CD4-positive, alpha-beta memory T cell (primary cell): Measurements from ENCODE around the gene ARID3A. TPM values are rescaled to one million over a fixed set of nuclear protein-coding genes. Genes with fewer than 3 reads are reported as not detected.

Source experiments
- CTCF ChIA-PET: fragments of 350-600 bp; sonication (Branson Sonifier 250); formaldehyde crosslinking; loops from one replicate; lab custom pipeline; 2021; ENCODE audit warnings: inconsistent platforms; ENCODE audit not compliant: partially characterized antibody; lab: Charles Lee
- POLR2A ChIA-PET: fragments of 350-600 bp; sonication (Branson Sonifier 250); formaldehyde crosslinking; loops from one replicate; lab custom pipeline; 2021; ENCODE audit not compliant: partially characterized antibody; lab: Charles Lee
- DNase-seq, 5 donors: peaks; one replicate each; pipeline versions ENCODE4 v3.0.0 to v3.0.0-alpha.2; 2020 to 2022; ENCODE audit warnings: mixed read lengths in 1 of 5
- H3K27ac ChIP-seq: one replicate; pipeline ENCODE4 v1.7.0; 2013; ENCODE audit warnings: low read depth, low read length
- H3K27me3 ChIP-seq: 2 replicates; pipeline ENCODE4 v1.7.0; 2013; ENCODE audit warnings: mild to moderate bottlenecking, low read length, moderate library complexity; ENCODE audit not compliant: insufficient read depth
- H3K36me3 ChIP-seq: 2 replicates; pipeline ENCODE4 v1.7.0; 2013; ENCODE audit warnings: mild to moderate bottlenecking, low read length, moderate library complexity; ENCODE audit not compliant: insufficient read depth
- H3K4me1 ChIP-seq: 2 replicates; pipeline ENCODE4 v1.7.0; 2013; ENCODE audit warnings: mild to moderate bottlenecking, low read length, moderate library complexity; ENCODE audit not compliant: insufficient read depth
- H3K4me3 ChIP-seq, 2 donors: one replicate each; pipeline ENCODE4 v1.7.0; 2013; ENCODE audit warnings: low read length in 2 of 2, mild to moderate bottlenecking in 1 of 2
- H3K9me3 ChIP-seq, 2 donors: one replicate each; pipeline ENCODE4 v1.7.0; 2013; ENCODE audit warnings: low read length in 2 of 2, control low read depth in 1 of 2; ENCODE audit not compliant: control insufficient read depth in 1 of 2
- H3K27ac Mint-ChIP-seq, 7 donors: one replicate each; pipeline ENCODE4 v1.8.0; 2020 to 2021; ENCODE audit warnings: mixed read lengths in 7 of 7, mild to moderate bottlenecking in 6 of 7, inconsistent platforms in 3 of 7, moderate library complexity in 3 of 7
- H3K27me3 Mint-ChIP-seq, 2 donors: one replicate each; pipeline ENCODE4 v1.8.0; 2020 to 2021; ENCODE audit warnings: mixed read lengths in 2 of 2
- H3K36me3 Mint-ChIP-seq, 2 donors: one replicate each; pipeline ENCODE4 v1.8.0; 2020 to 2021; ENCODE audit warnings: mixed read lengths in 2 of 2, inconsistent platforms in 1 of 2, mild to moderate bottlenecking in 1 of 2
- H3K4me1 Mint-ChIP-seq, 4 donors: one replicate each; pipeline ENCODE4 v1.8.0; 2020 to 2021; ENCODE audit warnings: mixed read lengths in 4 of 4, mild to moderate bottlenecking in 1 of 4
- H3K4me3 Mint-ChIP-seq, 8 donors: one replicate each; pipeline ENCODE4 v1.8.0; 2020 to 2021; ENCODE audit warnings: mixed read lengths in 8 of 8, mild to moderate bottlenecking in 7 of 8, moderate library complexity in 6 of 8, inconsistent platforms in 3 of 8
- H3K9me3 Mint-ChIP-seq, 8 donors: one replicate each; pipeline ENCODE4 v1.8.0; 2020 to 2021; ENCODE audit warnings: mixed read lengths in 8 of 8, mild to moderate bottlenecking in 5 of 8, inconsistent platforms in 3 of 8, moderate library complexity in 1 of 8
- intact Hi-C: fragments of 100-400 bp; cut with micrococcal nuclease; formaldehyde crosslinking; loops from one replicate; pipeline ENCODE4 v1.15.1; 2023
- polyA plus RNA-seq, 2 donors: library from polyadenylated mRNA; unstranded; fragments of 300-500 nt; fragmentation: Illumina TruSeq; gene quantifications; one replicate each; pipeline ENCODE4 v1.2.3, GENCODE V29; 2021
- total RNA-seq, 2 experiments: library from RNA; stranded (reverse); gene quantifications; one replicate each; pipeline ENCODE4 v1.2.3, GENCODE V29; 2021

ARID3A gene
- total and polyA plus RNA-seq, 4 experiments from 2014 or later, result 0.27 to 9.6 (median 5.2) TPM

DNA sequence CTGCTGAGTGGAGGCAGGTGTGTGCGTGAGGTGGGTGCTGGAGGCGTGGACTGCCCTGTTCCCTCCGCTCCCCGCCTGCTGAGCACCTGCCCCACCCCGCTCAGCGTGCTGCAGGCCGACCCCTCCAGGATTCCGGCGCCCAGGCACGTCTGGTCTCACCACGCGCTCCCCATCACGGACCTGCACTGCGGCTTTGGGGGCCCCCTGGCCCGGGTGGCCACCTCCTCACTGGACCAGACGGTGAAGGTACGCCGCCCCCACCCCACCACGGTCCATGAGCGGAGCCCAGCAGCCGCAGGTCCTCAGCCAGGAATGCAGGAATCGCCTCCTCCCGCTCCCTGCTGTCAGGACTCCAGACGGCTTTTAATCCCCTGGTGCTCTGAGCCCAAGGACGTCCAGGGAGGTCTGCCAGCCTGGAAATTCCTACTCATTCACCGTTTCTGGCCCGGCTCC lies 64.3 kb downstream of the ARID3A start:
- Mint-ChIP-seq H3K27me3 (no peaks in the 10 kb centered on the region), H3K4me3 (no peak overlapping the region), H3K36me3 (peaks cover 0 to 22% of the 10 kb centered on the region in 2 donors), H3K27ac (peak overlapping the region in 2 of 7 donors; percentile 43 to 44), H3K4me1 (peaks cover 0 to 8% (median 2%) of the 10 kb centered on the region in 4 donors), H3K9me3 (no peaks in the 10 kb centered on the region)
- intact Hi-C loops, result no loop called here
- no peak overlapping the region for H3K4me3 ChIP-seq
- CTCF ChIA-PET, result no interaction called here
- no peaks in the 10 kb centered on the region for H3K27me3 ChIP-seq
- peaks cover 6% of the 10 kb centered on the region for H3K4me1 ChIP-seq
- H3K36me3 ChIP-seq, result peaks cover 13% of the 10 kb centered on the region
- no peaks in the 10 kb centered on the region for H3K9me3 ChIP-seq
- no peak overlapping the region for H3K27ac ChIP-seq
- POLR2A ChIA-PET, result no interaction called here
- DNase-seq, result peak in 1 of 5 donors; percentile 24

DNA sequence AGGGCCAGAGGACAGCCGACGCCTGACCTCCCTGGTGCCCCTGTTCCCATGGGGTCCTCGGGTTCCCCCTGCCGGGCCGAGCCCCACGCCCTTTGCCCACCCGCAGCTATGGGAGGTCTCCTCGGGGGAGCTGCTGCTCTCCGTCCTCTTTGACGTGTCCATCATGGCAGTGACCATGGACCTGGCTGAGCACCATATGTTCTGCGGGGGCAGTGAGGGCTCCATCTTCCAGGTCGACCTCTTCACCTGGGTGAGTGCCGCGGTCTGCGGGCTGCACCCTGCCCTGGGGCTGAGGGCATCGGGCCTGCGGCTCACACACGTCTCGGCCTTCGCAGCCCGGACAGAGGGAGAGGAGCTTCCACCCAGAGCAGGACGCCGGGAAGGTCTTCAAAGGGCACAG lies 64.9 kb downstream of the ARID3A start:
- no peak overlapping the region for H3K4me3 Mint-ChIP-seq
- no peak for DNase-seq
- no peaks in the 10 kb centered on the region for H3K9me3 Mint-ChIP-seq
- H3K9me3 ChIP-seq, result no peaks in the 10 kb centered on the region
- H3K27ac ChIP-seq, result no peak overlapping the region
- ChIA-PET POLR2A (no interaction called here), CTCF (no interaction called here)
- H3K36me3 Mint-ChIP-seq, result peaks cover 0 to 22% of the 10 kb centered on the region in 2 donors
- no peaks in the 10 kb centered on the region for H3K27me3 ChIP-seq
- H3K4me1 ChIP-seq, result peaks cover 2% of the 10 kb centered on the region
- H3K27me3 Mint-ChIP-seq, result no peaks in the 10 kb centered on the region
- H3K4me1 Mint-ChIP-seq, result peaks cover 0 to 2% (median 0%) of the 10 kb centered on the region in 4 donors
- peaks cover 13% of the 10 kb centered on the region for H3K36me3 ChIP-seq
- intact Hi-C loops, result no loop called here
- H3K27ac Mint-ChIP-seq, result peak overlapping the region in 2 of 7 donors; percentile 43 to 44
- H3K4me3 ChIP-seq, result no peak overlapping the region

DNA sequence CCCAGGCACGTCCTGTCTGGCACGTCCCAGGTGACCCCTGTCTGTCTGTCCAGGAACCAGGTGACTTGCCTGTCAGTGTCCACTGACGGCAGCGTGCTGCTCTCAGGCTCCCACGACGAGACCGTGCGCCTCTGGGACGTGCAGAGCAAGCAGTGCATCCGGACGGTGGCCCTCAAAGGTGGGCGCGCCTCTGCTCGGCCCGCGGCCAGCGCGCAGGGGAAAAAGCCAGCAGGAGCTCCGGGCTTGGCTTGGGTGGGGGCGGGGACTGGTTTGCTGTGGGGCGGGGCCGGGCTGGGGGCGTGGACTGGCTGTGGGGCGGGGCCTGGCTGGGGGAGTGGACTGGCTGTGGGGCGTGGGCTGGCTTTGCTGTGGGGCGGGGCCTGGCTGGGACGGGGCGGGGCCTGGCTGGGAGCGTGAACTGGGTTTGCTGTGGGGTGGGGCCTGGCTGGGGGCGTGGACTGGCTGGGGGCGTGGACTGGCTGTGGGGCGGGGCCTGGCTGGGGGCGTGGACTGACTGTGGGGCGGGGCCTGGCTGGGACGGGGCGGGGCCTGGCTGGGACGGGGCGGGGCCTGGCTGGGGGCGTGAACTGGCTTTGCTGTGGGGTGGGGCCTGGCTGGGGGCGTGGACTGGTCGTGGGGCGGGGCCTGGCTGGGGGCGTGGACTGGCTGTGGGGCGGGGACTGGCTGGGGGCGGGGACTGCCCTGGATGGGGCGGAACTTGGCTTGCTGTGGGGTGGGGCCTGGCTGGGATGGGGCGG lies 65.5 kb downstream of the ARID3A start:
- Mint-ChIP-seq H3K27ac (peak overlapping the region in 1 of 7 donors; percentile 44), H3K27me3 (peaks cover 0 to under 1% of the 10 kb centered on the region in 2 donors), H3K4me1 (peaks cover 0 to 4% (median 2%) of the 10 kb centered on the region in 4 donors), H3K4me3 (no peak overlapping the region), H3K9me3 (no peaks in the 10 kb centered on the region), H3K36me3 (peaks cover 0 to 24% of the 10 kb centered on the region in 2 donors)
- CTCF ChIA-PET, result no interaction called here
- peak; percentile 30 to 84 (median 32) for DNase-seq
- Histone ChIP-seq H3K4me3 (no peak overlapping the region), H3K9me3 (no peaks in the 10 kb centered on the region), H3K36me3 (peaks cover 12% of the 10 kb centered on the region), H3K27ac (no peak overlapping the region), H3K27me3 (no peaks in the 10 kb centered on the region), H3K4me1 (peaks cover 8% of the 10 kb centered on the region)
- POLR2A ChIA-PET, result no interaction called here
- intact Hi-C loops, result no loop called here

DNA sequence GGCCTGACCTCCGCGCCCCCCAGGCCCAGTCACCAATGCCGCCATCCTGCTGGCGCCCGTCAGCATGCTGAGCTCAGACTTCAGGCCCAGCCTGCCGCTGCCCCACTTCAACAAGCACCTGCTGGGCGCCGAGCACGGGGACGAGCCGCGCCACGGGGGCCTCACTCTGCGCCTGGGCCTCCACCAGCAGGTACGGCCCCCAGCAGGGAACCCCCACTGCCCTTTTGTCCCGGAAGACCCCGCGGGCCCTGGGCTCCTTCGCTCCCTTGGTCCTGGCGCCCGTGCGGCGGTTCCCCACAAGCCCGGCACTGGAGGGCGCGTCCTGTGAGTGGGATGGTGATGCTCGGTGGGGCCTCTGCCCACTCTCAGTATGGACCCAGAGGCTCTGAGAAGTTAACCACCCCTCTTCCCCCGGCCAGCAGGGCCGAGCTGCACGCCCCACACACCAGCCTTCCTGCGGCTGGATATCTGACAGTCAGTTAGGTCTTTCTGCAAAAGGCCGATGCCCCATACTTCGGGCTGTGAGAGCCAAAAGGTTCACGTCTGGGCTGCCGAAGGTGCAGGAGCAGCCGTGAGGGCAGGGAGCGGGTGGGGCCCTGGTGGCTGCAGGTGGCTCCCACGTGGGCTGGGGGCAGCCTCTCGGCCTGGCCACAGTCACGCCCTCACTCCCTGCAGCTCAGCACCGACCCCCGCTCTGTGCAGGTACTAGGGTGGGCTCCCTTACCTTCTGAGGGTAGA lies 66.3 kb downstream of the ARID3A start:
- H3K27ac ChIP-seq, result no peak overlapping the region
- H3K4me1 Mint-ChIP-seq, result peaks cover 2 to 10% (median 7%) of the 10 kb centered on the region in 4 donors
- H3K27me3 ChIP-seq, result no peaks in the 10 kb centered on the region
- peaks cover 2 to 5% of the 10 kb centered on the region in 2 donors for H3K27me3 Mint-ChIP-seq
- peaks cover 15% of the 10 kb centered on the region for H3K4me1 ChIP-seq
- DNase-seq, result no peak
- peak overlapping the region in 2 of 7 donors; percentile 22 to 60 for H3K27ac Mint-ChIP-seq
- H3K4me3 ChIP-seq, result no peak overlapping the region
- H3K36me3 Mint-ChIP-seq, result peaks cover 0 to 21% of the 10 kb centered on the region in 2 donors
- POLR2A ChIA-PET, result no interaction called here
- peaks cover 8% of the 10 kb centered on the region for H3K36me3 ChIP-seq
- H3K4me3 Mint-ChIP-seq, result no peak overlapping the region
- no peaks in the 10 kb centered on the region for H3K9me3 ChIP-seq
- CTCF ChIA-PET, result interaction anchor here (0.7 kb wide), 1 partner anchor 8 kb away, joined by 3 read pairs; the partner anchor contains the start of gene WDR18
- intact Hi-C loops, result no loop called here
- H3K9me3 Mint-ChIP-seq, result no peaks in the 10 kb centered on the region

DNA sequence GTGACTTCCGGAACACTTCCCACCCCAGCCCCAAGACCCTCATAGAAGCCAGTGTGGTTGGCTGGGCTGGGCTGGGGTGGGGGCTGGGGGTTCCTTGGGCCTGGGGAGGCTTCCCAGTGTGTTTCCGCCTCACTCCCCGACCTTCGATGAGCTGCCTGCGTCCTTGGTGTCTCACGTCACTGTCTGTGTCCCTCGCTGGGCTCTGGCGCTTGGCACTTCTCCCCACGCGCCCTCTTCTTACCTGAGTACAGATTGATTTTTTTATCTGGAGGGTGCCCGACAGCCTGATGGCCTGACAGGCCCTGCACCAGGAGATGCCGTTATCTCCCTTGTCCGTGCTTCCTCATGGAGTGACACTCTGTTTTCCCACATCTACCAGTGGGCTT lies 66.8 kb downstream of the ARID3A start:
- H3K4me3 Mint-ChIP-seq, result no peak overlapping the region
- no peaks in the 10 kb centered on the region for H3K9me3 ChIP-seq
- no peak overlapping the region for H3K27ac ChIP-seq
- no peaks in the 10 kb centered on the region for H3K9me3 Mint-ChIP-seq
- intact Hi-C loops, result no loop called here
- H3K27me3 Mint-ChIP-seq, result peaks cover 3 to 6% of the 10 kb centered on the region in 2 donors
- peaks cover 17% of the 10 kb centered on the region for H3K4me1 ChIP-seq
- POLR2A ChIA-PET, result no interaction called here
- peak overlapping the region in 3 of 7 donors; percentile 74 to 83 (median 78) for H3K27ac Mint-ChIP-seq
- H3K4me1 Mint-ChIP-seq, result peaks cover 2 to 11% (median 8%) of the 10 kb centered on the region in 4 donors
- H3K36me3 ChIP-seq, result peaks cover 8% of the 10 kb centered on the region
- peaks cover 0 to 20% of the 10 kb centered on the region in 2 donors for H3K36me3 Mint-ChIP-seq
- CTCF ChIA-PET, result interaction anchor here (0.5 to 0.7 kb wide), 2 partner anchors 9 to 136 kb away, joined by 3 read pairs; partner anchors contain the start of gene WDR18
- peaks cover 1% of the 10 kb centered on the region for H3K27me3 ChIP-seq
- H3K4me3 ChIP-seq, result no peak overlapping the region
- DNase-seq, result no peak

DNA sequence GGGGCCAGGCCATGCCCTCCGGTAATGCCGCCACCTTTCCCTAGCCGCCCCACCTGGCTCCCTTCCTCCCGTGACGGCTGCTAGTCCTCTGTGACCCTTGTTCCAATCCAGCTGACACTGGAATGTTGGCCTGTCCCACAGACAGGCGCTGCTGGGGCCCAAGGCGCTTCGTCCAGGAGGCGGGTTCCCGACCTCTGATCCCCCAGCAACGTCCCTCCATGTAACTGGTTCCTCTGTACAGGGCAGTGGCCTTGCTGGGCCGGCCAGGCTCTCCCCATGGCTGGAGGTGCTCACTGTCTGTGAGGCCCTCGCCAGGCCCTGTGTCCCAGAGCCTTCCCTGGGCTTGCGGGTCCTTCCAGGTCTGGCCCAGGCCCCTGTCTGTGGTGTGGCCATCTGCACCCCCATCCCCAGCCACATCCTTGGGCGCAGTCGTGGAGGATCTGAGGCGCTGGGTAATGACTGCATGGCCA lies 67.6 kb downstream of the ARID3A start:
- Mint-ChIP-seq H3K4me1 (peaks cover 2 to 18% (median 10%) of the 10 kb centered on the region in 4 donors), H3K27me3 (peaks cover 7 to 11% of the 10 kb centered on the region in 2 donors), H3K4me3 (no peak overlapping the region), H3K27ac (peak overlapping the region in 2 of 7 donors; percentile 78 to 91), H3K36me3 (peaks cover 0 to 18% of the 10 kb centered on the region in 2 donors), H3K9me3 (no peaks in the 10 kb centered on the region)
- no peak for DNase-seq
- H3K9me3 ChIP-seq, result no peaks in the 10 kb centered on the region
- intact Hi-C loops, result no loop called here
- H3K4me3 ChIP-seq, result no peak overlapping the region
- H3K27me3 ChIP-seq, result peaks cover 6% of the 10 kb centered on the region
- no peak overlapping the region for H3K27ac ChIP-seq
- ChIA-PET CTCF (interaction anchor here (0.5 kb wide), 1 partner anchor 137 kb away, joined by 3 read pairs; no protein-coding TSS in a partner anchor), POLR2A (no interaction called here)
- H3K36me3 ChIP-seq, result peaks cover 8% of the 10 kb centered on the region
- peaks cover 17% of the 10 kb centered on the region for H3K4me1 ChIP-seq
